GM15510 (cell line): ENCODE measurements around the gene LPAR3.

Experiments used
- POLR2A ChIP-seq: IDR thresholded peaks from 3 replicates; pipeline ENCODE4 v1.6.1; 2011; ENCODE audit warnings: borderline replicate concordance; ENCODE audit not compliant: insufficient read length; ENCODE audit errors: extremely low read depth

The LPAR3 gene

DNA sequence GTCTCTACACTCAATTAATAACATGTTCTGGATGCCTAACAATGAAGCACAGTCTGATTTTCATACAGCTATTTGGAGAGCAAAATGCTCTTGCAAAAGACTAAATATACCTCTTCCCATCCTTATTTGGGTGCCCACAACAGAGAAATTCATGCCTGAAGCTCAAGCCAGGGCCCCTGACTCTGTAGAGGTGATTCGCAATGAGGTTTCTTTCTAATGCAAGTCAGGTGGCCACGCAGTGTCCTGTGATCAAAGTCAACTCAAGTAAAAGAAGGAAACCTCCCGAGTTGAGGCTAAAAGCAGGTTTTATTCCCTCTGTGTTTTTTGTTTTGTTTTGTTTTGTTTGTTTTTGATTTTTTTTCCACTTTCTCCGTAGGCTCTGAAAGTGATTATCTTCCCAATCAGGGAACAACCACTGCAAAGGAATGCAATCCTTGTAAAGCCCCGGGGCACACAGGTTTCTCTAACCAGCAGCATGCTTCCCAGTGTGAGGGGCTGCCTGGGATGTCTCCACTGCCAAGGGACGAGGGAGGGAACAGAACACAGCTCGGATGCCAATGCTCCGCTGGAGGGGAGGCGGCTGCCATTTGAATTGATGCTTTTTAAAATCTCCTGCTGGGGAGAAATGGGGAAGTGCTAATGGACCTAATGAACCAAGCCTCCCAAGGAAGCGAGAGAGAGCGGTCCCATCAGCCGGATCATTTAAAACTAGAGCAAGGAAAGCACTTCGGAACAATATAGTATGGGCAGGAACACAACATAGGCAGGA, 128.9 kb downstream of the LPAR3 start:
- TF ChIP-seq POLR2A, result no peak

DNA sequence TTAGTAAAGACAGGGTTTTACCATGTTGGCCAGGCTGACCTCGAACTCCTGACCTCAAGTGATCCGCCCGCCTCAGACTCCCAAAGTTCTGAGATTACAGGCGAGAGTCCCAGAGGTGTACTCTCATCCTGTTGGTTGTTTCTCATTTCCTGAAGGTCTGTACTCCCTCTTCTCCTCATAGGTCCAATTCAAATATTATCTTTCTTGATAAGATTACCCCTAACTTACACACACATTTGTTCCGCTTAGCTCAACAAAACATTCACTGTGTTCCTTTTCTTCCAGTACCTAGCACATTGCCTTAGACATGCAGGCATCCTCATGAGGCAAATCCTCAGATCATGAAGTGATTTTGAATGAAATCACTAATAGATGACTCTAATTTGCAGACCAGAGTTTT, 130.3 kb downstream of the LPAR3 start:
- TF ChIP-seq POLR2A, result no peak
